Stimulated activated CD8-positive, alpha-beta memory T cell treated with anti-CD3 and anti-CD28 coated beads, Interleukin-12 subunit alpha, Interleukin-12 subunit beta, amount 100 ng/mL, for 24 hours (primary cell): Measurements from ENCODE around the gene TMEM39A.

Experiments used
- DNase-seq: peaks from one replicate; pipeline ENCODE4 v3.0.0-alpha.2; 2020; ENCODE audit errors: extremely low read depth

The TMEM39A gene

DNA sequence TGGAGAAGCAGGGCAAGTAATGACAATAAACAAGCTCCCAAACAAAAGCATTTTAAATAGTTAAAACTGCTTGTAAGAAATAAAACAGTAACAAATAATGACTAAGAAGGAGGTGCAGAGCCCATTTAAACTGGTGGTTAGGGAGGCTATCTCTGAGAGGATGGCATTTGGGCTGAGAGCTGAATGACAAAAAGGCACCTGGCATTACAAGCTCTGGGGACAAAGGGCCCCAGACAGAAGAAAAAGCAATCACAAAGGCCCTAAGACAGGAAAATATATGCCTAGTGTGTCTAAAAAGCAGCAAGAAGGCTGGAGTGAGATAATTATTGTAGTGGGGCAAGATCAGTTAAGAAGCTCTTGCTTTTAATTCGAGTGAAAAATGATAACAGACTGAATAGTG, 9.6 kb downstream of the TMEM39A start:
- DNase-seq = no peak

DNA sequence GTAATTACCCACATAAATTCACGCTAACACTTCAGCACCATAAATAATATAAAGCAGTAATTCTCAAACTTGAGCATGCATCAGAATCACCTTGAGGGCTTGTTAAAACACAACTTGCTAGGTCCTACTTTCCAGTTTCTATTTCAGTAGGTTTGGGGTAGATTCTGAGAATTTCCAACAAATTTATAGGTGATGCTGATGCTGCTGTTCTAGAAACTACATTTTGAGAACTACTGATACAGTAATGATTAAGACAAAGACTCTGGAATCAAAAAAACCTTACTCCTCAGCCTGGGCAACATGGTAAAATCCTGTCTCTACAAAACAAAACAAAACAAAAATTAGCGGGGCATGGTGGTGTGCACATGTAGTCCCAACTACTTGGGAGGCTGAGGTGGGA, 18.8 kb downstream of the TMEM39A start:
- no peak for DNase-seq

DNA sequence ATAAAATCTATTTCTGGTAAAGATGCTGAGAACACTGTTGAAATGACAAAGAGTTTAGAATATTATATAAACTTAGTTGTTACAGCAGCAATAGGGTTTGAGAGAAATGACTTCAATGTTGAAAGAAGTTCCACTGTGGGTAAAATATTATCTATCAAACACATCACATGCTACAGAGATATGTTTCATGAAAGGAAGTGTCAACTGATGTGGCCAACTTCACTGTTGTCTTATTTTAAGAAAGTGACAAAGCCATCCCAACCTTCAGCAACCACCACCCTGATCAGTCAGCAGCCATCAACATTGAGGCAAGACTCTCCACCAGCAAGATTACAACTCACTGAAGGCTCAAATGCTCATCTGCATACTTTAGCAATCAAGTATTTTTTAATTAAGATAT, 20.2 kb downstream of the TMEM39A start:
- DNase-seq = no peak

DNA sequence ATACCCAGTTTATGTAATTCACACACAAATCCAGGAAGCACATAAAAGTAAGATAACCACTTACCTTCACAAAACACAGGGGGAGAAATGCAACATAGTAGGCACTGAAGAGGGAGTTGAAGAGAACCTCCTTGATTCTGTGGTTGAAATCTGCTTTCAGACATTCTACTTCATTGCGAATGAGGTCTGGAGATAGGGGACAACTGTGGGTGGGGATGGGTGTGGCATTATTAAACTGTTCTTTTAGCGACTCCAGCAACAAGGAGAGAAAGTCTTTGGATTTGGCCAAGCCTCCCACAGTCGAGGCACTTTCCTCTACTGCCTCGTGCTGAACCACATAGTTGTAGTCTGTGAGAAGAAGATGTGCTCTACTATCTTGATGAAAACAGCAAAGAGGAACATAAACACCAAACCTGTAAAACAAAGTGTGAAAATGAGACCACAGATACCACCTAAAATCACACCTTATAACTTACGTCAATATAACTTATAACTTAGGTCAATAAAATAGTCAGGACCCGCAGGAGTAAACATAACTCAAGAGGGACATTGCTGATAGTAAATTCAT, 25.6 kb downstream of the TMEM39A start:
- DNase-seq = no peak

DNA sequence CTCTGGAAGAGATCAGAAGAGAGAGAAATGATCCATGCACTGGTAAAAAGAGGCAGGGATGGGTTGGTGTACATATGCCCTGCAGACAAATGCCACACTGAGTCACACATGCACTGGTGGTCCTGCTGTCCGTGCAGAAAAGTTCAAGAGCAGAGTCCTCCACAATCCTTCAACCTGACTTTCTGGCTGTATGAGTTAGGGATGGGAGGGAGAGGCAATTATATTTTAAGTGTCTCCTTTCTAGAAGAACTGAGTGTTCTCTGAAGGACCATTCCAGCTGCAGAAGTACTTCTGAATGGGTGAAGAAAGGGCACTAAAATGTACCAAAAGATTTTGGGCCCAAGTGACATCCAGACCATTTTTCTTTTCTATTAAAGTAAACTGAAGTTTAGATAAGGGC, 26.4 kb downstream of the TMEM39A start:
- no peak for DNase-seq

DNA sequence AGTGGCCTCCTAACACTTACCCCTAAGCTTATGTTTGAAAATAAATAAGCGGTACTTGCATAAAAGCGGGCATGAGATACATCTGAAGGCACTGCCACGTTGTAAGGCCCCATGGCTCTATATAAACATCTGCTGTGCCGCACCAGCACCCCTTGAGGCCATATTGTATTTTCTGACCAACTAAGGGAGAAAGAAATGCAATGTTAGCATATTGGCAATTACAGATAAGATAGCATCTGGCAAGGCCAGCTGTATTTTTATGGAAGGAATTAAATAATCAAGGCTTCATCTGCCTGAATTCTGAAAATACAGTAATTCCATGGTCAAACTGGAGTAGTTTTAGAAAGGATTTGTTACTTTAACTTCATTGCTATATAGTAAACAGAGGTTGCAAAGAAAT, 28.7 kb downstream of the TMEM39A start:
- DNase-seq = no peak

DNA sequence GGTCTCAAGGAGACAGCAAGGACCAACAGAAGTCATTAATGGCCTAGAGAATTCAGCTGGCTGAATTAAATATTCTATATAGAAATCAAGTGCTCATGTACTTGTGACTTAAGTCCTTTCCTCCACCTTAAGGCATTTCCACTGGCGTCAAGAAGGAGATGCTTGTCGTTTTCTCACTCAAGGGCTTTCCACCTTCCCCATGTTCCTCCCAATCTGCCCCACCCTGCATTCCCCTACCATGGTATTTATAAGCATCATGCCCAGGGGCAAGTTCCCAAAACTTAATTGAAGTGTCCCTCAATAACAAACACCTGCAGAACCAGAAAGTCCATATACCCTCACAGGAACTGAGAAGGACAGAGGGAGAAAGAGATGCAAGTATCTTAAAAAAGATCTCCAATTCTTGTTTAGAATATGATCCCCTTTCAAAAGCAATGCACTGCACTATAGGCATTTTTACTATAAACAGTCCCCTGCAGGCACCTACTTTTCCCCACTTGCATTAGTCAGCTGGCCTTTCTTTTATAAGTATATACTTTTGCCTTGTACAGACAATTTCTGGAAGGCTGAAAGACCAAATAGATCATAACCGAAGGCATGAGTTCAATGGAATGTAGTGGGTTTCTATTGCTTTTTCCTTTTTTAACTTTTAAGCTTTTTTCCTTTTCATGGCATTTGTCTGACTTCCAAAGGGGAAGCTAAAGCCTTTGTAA, 29.6 kb downstream of the TMEM39A start:
- no peak for DNase-seq

DNA sequence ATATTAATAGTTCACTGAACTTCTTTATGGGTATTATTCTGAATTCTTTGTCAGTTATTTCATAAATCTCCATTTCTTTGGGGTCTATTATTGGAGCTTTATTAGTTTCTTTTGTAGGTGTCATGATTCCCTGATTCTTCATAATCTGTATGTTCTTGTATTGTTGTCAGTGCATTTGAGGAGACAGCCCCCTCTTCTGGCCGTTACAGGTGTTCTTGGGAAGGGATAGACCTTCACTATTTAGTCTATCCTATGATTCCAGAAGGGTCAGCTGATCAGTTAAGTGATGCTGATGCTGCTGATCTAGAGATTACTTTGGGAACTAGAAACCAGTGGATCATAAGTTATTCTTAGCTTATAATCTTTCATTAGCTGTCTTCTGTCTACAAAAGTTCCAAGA, 34.9 kb downstream of the TMEM39A start:
- no peak for DNase-seq

DNA sequence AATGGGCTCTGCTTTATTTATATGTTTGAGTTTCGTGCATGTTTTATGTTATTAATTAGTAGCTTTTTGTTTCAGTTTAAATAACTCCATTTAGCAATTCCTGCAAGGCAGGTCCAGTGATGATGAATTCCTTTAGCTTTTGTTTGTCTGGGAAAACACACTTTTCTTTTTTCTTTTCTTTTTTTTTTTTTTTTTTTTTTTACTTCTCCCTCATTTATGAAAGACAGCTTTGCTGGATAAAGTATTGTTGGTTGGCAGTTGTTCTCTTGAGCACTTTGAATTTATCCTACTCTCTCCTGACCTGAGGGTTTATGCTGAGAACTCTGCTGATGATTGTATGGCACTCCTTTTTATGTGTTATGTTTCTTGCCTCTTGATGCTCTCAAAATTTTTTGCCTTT, 35.7 kb downstream of the TMEM39A start:
- no peak for DNase-seq

DNA sequence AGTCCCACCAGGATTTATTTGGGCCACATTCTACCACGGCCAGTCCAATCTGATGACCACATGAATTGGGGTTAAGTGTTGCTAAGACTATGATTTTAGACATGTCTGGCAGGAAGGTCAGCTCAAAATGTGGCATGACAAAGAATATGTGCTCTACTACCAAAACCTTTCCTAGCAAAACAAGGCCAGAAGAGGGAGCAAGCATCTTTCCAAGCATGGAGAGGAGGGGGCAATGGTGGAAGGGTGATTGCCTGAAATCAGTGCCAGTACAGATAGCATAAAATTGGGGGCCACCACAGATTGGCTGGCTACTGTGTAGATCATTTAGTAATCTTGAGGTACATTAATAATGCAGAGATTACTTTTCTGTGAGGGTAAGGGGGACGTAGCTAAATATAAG, 43.2 kb downstream of the TMEM39A start:
- DNase-seq = no peak

DNA sequence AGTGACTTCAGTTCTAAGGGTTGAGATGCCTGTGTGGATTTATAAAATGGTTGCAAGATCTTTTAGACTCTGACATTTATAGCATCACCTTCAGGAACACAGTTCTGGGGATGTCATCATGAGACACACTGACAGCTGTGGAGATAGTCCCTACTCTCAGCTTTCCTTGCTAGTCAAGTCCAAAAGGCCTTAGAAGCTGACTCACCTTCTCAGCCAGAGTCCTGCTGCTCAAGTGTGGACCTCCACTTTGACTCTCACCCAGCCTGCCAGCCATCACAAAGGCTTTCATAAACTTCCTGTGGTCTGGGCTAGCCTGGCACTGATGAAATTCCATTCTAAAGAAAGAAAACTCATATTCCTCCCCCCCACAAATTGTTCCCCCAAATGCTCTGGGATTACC, 44.8 kb downstream of the TMEM39A start:
- DNase-seq = no peak

DNA sequence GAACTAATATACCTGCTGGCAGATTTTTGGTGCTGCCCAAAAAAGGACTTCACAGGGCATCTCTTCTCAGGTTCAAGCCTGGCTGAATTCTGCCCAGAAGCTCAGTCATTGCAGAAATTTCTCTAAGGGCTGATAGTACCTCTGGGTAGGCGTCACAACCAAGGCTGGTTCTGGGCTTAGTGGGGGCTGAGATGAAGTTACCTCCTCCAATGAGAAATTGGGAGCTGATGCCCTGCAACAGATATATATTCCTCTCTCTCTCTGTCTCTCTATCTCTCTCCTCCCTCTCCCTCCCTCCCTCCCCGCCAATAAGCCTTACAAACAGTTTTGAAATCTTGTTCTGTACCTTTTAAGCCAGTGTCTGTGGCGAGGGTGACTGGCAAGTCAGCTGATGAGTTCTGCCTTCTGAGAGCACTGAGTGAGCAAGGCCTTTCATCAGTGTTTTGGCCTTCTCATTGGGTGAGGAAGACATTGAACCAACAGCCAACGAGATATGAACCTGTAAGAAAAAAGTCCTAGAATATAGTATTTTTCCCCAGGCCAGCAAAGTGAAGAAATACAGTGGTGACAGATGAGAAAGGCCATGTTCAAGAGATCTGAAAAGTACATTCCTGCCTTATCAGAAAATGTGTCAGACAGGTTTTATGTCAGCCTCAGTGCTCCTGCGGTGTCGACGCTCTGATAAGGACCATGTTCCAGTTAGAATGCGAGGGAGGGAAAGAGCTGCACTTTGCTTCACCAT, 45.5 kb downstream of the TMEM39A start:
- no peak for DNase-seq

DNA sequence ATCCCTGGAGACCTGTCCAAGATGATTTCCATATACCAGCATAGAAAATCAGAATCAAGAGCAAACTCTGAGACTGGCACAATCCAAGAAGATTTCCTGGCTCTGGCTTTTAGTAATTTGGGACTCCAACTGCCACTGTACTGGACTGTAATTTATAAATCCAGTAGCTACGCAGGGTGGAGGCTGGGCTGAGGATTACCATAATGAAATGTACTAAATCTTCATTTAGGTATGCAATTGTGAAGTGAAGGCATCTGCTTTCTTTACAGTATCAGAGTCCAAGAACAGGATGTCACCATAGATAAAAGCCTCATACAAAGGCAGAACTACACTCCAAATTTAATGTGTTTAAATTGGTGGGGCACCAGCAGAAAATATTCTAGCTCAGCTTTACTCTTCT, 46.5 kb downstream of the TMEM39A start:
- DNase-seq = no peak

DNA sequence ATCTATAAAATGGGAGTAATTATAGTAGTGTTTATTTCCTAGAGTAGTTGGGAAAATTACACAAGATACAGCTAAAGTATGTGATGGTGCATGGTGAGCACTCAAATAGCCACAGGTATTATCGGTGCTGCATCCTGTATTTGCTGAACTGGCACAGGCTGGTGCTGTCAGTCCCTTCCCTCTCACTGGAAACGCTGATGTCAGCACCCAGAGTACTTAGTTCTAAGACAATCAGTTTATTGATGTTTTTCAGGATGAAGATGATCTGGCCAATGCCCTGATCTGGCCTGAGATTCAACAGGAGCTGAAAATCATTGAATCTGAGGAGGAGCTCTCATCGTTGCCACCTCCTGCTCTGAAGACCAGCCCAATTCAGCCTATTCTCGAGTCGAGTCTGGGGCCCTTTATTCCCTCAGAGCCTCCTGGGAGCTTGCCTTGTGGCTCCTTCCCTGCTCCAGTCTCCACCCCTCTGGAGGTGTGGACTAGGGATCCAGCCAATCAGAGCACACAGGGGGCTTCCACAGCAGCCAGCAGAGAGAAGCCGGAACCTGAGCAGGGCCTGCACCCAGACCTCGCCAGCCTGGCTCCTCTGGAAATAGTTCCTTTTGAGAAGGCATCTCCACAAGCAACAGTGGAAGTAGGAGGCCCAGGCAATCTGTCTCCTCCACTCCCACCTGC, 49.7 kb downstream of the TMEM39A start:
- no peak for DNase-seq

DNA sequence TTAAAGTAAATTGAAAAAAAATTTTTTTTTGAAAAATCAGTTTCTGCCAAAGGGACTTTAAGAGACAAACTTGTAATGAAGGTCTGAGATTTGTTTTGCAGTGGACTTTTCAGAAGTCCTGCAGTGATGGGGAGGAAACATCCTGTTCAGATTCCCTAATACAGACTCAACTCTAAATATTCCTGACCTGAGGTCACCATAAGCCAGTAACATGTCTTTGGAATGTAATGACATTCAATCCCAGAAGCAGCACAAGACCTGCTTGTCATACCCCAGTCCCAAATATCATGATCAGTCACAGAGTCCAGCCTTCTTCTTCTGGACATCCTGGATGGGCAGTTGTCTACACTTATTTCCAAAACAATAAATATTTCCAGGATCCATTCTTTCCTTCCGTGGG, 53.6 kb downstream of the TMEM39A start:
- no peak for DNase-seq

DNA sequence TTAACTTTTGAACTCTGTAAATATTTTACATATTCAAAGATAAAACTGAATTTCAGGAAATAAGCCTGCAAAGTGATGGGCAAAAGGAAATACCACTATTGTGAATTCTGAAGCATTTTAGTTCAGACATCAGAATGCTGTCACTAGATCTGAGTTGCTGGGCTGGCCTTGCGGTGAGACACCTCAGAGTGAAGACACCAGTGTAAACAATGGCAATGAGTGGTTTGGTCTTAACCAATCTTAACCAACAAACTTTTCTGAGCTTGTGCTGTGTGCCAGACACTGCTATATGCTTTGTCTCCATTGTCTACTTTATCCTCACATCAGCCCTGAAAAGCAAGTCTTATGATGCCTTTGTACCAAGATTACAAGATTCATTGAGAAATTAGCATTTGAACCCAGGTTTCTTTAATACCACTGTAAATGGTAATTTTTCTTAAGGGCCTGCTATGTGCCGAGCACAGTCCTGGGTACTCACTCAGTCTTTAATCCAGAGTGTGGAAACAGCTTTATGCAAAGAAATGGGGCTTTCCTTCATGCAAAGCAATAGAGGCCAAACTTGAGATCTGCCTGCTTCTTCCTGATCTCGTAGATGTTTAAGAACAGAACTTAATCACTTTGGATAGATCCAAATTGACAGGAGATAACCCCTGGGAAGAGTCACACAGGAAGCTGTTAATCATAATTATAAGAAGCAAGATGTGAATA, 55.0 kb downstream of the TMEM39A start:
- DNase-seq = no peak

DNA sequence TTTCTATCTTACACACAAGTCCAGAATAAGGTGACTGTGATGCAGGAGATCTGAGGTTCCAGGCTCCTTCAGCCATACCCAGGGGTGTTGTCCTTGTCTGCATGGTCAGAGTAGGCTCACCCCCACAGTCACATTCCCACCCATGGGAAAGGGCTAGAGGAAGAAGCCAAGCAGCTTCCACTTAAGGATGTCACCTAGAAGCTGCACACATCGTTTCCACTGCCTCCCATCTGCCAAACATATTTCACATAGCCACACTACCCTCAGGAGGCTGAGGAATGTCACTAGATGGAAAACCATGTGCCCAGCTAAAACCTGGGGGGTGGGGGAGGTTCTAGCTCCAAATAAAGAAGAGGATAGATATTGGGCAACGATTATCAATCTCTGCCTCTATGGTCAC, 58.1 kb downstream of the TMEM39A start:
- no peak for DNase-seq

DNA sequence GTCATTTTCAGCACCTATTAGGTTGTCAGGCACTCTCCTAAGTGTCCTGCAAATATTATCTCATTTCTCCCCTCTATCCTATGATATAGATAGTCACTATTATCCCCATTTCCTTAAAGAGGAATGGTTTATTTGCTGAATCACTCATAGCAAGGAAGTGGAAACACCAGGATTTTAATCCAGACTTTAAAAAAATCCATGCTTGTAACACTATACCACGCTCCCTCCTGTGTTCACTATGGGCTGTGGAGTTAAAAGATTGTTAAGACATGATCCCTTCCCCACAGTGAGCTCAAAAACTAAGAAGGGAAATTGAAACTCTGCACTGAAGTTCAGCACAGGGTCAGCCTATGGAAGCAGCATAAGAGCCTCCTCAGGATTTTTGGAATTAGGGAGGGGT, 60.2 kb downstream of the TMEM39A start:
- no peak for DNase-seq

DNA sequence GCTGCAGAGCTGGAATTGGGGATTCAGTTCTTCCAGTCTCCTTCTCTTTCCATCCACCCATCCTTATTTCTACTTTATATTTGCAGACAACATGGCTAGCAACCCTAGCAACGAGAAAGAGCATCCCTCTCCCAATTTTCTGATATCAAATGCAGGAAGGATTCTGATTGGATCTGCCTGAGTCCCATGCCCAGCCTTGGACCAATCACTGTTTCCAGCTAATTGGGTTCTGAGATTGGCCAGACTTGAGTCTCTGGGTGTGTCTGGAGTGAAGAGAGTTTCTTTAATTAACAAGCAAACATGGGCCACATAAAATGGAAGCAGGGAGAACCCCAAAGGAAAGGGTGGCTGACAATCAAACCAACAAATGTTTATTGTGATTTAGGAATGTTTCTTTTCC, 60.6 kb downstream of the TMEM39A start:
- DNase-seq = no peak

DNA sequence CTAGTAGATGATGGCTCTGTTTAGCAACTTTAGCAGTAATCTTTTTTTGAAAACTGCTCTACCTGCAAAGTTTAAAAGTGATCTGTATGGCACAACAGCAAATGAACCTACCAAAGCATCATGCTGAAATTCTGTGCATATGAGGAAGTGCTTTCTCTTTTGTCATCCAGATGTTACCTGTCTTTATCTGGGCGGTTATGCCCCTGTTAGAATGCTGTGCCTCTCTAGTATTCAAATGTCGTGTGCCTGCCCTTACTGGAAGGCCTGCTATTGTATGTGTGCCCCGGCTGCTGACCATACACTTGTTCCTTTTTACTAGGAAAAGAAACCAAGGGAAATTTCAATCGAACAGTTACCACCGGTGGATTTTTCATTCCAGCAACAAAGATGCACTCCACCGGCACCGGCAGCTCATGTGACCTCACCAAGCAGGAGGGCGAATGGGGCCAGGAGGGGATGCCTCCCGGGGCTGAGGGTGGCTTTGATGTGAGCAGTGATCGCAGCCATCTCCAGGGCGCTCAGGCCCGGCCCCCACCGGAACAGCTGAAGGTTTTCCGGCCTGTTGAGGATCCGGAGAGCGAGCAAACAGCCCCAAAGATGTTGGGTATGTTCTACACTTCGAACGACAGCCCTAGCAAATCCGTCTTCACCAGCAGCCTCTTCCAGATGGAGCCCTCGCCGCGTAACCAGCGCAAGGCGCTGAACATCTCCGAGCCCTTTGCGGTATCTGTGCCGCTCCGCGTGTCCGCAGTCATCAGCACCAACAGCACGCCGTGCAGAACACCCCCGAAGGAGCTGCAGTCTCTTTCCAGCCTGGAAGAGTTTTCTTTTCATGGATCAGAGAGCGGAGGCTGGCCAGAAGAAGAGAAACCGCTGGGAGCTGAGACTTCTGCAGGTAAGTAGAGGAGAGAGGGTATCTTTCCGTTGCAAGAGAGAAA, 61.6 kb downstream of the TMEM39A start:
- no peak for DNase-seq

DNA sequence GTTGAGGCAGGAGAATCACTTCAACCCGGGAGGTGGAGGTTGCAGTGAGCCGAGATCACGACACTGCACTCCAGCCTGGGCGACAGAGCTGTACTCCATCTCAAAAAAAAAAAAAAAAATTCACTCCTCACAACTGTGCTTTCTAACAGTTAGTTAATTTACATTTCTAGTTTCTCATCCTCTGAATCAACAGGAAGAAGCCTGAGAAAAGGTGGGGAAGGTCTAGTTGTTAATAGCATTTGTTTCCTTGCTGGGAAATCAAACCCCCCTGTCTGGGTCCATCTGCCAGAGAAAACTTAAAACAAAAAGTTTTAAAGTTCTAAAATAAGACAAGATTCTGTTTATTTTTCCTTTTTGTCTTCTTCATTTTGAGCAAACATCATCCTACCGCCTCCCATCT, 62.3 kb downstream of the TMEM39A start:
- no peak for DNase-seq
